HL-60/S4 treated with phorbol 12-myristate 13-acetate at 8.2 ng/mL for 4 days and 3 days (cell line): Measurements from ENCODE around the gene VWA3A.
"Not testable (repeated sequence)": the region's sequence is repeated elsewhere in the genome, so short reads cannot be mapped to it uniquely, and the experiment has no call there.

ENCODE experiments used
- in situ Hi-C: fragments of 300-500 bp; cut with MboI; formaldehyde crosslinking; loops from 2 replicates; pipeline ENCODE4 v1.15.0; 2022; ENCODE audit warnings: low sequenced_read_pairs

The VWA3A gene

DNA sequence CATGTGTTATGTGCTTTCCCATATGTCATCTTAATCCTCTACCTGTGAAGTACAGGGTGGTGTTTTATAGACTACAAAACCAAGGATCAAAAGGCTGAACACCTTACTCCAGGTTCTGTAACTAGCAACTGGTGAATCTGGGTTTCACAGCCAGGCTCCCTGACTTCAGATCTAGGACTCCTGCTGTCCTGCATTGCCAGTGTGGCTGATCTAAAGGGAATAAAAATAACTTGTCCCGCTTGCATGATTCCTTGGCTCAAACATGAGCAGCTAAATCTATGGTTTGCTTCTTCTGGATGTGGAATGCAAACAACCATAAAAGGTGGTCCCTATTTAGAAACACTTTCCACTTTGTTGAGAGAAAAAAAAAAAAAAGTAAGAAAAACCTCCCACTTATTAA is 3.7 kb upstream of the VWA3A start:
- in situ Hi-C loops = no loop called here

DNA sequence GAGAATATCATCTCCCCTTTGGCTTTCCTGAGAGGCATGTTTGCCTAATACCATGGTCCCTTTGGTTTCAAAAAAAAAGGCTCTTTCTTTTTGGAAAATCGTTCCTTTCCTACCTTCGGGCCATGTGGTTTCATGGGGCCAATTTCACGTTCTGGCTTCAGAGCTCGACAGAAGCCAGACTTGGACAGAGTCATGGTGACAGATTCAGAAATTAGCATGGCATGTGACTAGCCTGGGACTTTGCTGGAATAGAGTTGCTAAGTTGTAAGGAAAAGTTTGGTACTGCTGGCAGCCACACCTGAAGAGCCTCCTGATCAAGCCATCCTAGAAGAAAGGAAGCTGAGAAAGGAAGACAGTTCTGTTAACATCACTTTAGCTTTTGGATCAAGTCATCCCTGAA is 2.4 kb upstream of the VWA3A start:
- in situ Hi-C loops = no loop called here

DNA sequence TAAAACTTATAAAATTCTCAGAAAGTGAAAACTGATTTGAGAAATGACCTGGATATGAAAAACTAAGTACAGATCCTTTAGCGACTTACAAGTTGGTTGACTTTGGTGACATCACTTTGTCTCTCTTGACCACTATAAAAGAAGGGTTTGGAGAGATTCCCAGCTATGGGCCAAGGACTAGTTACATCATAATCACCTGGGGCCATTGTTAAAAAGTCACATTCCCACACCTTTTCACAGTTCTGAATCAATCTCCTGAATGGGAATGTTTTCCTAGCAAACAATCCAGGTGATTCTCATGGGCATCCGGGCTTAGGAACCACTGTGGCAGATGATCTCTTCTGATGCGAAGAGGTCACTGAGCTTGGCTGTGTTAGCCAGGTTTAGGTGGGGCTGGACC is 620 bp upstream of the VWA3A start:
- in situ Hi-C loops = no loop called here

DNA sequence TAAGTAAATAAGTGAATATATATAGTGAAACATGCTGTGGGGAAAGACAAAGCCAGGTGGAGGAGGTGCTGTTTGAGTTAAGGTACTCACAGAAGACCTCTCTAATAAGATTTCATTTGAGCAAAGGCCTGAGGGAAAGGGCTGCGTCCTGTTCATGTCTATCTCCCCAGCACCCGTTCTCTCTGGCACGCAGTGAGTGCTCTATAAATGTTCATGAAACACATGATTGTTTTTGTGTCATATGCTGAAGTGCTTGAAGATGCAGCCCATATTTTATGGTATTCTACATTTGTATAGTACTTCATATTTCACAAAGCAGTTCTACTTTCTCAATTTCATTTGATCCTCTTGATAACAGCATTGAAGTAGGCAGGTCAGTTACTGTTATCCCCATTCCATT is 990 bp downstream of the VWA3A start:
- in situ Hi-C loops = no loop called here

DNA sequence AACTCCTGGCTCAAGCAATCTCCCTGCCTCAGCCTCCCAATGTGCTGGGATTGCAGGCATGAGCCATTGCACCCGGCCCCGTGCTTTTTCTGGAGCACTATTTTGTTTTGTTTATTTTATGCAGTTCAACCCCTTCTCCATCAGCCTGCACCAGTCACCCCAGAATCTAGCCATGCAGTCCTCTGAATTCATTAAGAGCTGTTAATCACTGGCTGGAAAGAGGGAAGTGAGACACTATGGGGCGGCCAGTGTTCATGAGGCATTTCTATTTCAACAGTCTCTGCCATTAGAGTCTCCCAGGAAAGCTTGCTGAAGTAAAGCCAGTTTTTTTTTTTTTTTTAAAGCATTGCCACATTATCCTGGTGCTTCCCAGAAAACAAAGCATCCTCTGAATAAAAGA is 1.7 kb downstream of the VWA3A start:
- in situ Hi-C loops = no loop called here

DNA sequence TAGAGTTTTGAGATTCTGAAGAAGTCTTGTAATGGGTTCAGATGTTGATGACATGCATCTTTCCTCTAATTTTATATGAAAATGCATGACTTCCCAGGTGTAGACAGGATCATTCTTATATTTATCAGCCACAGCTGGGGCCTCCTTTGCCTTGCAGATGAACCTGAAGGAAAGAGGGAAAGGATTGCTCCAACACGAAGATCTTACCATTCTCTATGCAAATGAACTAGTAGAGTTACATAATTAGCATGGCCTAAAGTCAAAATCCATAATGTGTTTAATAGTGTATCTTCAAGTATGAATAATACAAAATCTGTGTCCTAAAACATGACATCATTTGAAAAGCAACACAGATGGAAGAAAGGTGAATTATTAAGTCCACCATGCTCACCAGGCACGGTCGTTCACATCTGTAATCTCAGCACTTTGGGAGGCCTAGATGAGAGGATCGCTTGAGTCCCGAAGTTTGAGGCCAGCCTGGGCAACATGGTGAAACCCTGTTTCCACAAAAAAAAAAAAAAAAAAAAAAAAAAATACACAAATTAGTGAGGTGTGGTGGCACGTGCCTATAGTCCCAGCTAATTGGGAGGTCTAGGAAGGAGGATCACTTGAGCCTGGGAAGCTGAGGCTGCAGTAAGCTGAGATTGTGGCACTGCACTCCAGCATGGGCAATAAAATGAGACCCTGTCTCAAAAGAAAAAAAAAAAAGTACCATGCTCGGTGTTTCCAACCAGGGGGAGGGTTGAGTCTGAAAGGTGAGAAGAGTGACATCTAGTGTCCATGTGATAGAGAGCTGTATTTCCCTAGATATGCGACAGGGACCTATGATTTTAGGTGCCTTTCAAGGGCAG is 6.3 kb downstream of the VWA3A start:
- in situ Hi-C loops = no loop called here

DNA sequence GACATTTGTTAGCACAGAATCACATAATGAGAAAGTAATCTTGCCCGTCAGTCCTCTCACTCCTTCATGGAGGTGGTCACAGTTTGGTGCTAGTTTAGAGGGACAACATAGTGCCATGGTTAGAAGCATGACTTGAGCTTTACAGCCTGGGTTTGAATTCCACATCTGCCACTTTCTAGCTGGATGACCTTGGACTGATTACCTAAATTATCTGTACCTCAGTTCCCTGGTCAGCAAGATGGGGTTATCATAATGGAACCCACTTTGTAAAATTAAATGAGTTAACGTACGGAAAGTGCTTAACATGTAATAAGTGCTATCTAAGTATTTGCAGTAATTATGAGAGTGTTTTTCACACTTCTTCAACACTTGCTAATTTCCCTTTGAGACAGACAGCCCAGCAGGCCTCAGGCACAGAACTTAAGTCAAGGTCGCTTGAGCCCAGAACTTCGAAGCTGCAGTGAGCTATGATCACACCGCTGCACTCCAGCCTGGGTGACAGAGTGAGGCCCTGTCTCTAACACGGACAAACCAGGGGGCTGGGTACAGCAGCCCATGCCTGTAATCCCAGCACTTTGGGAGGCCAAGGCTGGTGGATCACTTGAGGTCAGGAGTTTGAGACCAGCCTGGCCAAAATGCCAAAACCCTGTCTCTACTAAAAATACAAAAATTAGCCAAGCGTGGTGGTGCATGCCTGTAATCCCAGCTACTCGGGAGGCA is 7.1 kb downstream of the VWA3A start:
- in situ Hi-C loops = no loop called here

DNA sequence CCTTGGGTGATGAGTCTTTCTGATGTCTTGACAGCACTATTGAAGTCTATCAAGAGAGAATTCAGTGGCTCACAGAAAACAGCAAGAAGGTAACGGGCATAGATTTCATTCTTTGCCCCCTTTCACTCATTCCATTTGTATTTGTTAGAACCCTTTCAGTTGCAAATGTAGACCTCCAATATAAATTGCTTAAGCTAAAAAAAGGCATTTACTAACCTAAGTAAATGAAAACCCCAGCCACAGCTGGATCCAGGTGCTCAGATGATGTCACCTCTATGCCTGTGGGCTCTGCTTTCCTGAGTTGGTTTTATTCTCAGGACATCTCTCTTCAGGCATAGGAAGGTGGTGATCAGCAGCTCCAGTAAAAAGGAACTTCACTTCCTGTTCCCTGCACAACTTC is 11.1 kb downstream of the VWA3A start:
- in situ Hi-C loops = no loop called here

DNA sequence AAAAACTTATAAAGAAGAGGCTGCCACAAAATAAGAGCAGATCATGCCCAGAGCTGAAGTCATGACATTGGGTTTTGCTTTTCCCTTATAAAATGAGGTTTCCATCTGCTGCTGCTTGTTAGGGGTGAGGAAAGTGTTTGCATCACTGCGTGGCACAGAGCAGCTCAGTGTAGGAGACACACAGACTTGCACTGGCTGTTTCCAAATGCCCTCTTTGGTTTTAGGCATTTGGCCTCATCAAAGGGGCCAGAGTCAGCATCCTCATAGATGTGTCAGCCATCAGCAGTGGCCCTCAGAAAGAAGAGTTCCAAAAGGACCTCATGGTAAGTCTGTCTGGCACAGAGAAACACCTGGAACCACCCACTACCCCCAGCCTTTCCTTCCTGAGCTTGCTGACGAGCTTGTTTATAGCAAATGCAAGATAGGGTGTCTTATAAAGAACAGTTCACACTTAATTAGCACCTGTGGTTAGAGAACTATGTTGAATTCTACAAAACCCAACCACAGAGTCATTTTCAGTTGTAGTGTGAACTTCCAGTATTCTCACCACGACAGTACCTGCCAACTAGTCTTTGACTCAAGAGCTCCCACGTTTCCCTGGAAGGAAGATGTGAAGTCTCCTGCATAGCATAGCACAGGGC is 17.0 kb downstream of the VWA3A start:
- in situ Hi-C loops = no loop called here

DNA sequence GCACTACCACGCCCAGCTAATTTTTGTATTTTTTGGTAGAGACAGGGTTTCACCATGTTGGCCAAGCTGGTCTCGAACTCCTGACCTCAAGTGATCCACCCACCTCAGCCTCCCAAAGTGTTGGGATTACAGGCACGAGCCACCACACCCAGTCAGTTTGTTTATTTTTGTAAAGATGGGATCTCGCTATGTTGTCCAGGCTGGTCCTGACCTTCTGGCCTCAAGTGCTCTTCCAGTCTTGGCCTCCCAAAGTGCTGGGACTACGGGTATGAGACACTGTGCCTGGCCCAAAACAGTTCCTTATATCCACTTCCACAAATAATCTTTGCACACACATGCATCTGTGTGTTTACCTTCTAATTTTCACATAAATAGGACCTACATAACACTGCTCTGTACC is 19.3 kb downstream of the VWA3A start:
- in situ Hi-C loops = not testable (repeated sequence)

DNA sequence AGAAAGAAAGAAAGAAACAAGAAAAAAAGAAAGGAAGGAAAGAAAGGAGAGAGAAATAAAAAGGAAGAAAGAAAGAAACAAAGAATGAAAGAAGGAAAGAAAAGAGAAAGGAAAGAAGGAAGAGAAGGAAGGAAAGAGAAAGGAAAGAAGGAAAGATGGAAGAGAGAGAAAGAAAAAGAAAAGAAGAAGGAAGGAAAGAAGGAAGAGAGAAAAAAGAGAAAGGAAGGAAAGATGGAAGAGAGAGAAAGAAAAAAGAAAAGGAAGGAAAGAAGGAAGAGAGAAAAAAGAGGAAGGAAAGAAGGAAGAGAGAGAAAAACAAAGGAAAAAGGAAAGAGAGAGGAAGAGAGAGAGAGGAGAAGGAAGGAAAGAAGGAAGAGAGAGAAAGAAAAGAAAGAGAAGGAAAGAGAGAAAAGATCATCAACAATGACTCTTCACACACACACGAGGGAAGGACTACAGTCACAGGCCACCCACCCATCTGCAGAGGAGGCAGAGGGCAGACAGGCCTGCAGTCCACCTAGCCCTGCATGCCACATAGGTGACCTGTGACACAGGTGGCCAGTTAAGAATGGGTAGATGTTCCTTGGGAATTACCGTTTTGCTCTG is 23.9 kb downstream of the VWA3A start:
- in situ Hi-C loops = no loop called here

DNA sequence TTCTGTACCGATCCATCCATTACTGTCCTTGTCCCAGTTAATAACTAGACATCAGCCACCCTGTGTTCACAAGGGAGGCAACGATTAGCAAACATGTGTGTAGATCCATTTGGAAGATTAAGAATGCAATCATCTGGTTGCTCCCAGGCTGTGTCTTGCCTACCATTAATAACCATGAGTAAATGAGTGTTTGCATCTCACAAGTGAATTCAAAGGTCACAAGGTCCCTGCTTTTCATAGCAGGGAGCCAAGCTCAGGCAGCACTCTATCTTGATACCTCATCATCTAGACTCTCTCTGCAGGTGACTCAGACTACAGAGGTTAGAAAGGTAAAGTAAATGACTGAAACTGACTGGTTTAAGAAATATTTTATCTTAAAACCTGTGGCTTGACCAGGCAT is 25.3 kb downstream of the VWA3A start:
- in situ Hi-C loops = no loop called here

DNA sequence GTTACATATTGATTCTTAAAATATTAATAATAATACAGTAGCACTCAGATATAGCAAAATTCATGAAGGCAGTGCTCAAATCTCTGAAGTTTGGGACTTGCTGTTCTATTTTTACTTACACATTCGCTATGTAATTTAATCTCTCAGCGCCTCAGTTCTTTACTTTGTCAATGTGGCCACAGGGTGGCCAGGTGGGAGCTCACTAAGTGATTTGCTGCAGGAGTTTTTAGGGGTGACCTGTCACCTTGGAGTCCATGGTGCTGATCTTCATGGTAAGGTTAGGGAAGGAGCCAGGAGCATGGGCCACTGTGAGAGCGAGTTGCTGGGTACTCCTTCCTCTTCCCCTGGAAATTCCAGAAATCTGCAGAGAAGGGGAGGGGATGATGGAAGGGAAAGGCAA is 28.1 kb downstream of the VWA3A start:
- in situ Hi-C loops = no loop called here

DNA sequence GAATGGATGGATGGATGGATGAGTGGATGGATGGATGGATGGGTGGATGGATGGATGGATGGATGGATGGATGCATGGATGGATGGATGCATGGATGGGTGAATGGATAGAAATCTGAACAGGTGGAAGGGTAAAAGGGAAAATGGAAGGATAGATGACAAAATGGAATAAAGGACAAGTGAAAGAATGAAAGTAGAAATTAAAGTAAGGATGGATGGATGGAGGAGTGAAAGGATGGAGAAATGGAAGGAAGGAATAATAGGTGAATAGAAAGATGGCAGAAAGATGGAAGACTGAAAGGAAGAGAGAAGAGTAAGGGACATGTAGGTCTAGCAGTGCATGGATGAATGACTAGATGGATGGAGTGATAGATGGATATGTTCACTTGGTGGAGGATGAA is 29.9 kb downstream of the VWA3A start:
- in situ Hi-C loops = no loop called here

DNA sequence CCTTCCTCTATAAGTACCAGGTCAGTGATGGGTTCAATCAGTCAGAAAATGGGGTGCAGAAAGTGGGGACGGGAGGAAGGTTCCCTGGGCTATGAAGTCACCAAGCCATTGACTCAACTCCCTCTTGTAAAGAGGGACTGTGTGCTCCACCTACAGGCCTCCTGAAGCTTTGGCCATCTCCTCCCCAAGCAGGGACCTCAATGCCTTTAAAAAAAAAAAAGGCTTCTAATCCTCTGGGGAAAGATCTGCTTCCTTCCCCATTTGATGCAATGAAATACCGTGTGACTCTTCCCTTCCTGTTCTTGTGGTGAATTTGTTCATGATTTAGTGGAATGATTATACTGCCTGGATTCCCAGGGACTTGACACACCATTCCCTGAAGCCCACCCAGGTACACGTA is 30.8 kb downstream of the VWA3A start:
- in situ Hi-C loops = no loop called here

DNA sequence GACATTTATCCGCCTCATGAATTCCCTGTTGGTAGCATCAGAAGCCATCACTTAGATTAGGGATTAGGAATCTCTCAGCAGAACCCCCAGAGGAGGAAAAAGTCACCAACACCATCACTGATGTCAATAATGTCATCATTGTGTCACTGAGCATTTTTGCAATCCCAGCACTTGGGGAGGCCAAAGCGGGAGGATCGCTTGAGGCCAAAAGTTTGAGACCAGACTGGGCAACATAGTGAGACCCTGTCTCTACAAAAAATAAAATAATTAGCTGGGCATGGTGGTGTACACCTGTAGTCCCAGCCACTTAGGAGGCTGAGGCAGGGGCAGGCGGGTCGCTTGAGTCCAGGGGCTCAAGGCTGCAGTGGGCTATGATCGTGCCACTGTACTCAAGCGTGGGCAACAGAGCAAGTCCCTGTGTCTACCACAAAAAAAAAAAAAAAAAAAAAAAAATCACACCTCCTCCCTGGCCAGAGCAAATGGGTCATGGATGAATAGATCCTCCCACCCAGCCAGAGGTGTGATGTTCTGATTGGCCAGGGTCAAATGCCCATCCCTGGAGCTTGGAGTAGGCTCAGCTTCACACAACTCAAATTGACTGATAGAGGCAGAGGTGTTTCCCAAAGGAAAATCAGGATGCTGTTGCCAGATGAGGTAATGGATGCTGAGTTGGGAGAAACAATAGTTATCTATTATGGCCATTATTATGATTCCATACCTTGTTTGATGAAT is 31.6 kb downstream of the VWA3A start:
- in situ Hi-C loops = no loop called here

DNA sequence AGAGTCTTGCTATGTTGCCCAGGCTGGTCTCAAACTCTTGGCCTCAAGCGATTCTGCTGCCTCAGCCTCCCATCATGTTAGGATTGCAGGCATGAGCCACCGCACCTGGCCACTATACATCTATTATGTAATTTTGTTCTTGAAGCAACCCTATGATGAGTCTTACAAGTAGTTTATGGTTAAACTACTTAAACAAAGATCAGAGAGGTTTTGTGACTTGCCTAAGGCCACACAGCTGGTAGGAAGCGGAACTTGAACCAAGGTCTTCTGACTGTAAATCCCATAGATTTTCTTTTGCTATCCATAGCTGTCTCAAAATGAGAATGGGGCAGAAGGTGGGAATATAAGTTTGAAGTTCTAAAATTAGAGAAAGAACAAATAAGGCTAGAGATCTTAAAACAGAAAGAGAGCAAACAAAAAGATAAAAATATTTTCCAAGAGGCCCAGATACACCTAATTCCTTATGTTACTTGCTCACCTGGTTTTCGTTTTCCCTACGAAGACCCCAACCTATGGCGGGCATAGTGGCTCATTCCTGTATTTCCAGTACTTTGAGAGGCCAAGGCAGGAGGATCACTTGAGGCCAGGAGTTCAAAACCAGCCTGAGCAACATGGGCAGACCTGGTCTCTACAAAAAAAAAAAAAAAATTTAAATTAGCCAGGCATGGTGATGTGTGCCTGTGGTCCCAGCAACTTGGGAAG is 32.4 kb downstream of the VWA3A start:
- in situ Hi-C loops = no loop called here

DNA sequence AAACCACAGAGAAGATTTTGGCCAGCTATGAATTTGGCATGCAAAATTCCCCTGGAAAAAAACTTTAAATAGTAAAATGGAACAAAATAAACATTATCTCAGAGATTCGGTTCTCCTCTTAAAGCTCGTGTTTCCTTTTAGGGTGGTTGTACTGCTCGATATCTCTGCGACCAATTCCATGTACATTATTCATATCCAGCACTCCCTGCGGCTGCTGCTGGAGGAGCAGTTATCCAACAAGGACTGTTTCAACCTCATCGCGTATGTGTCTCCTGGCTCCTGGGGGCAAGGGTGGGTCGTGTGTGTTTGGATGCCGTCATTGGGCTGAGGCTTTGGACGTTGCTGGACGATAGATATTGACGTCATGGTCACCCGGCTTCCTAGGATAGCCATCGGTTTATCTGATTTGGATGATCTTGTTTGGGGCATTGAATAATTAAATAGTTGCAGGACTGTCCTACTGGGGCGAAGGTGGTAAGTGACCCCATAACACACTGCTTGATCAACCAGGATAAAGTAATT is 33.8 kb downstream of the VWA3A start:
- in situ Hi-C loops = no loop called here

DNA sequence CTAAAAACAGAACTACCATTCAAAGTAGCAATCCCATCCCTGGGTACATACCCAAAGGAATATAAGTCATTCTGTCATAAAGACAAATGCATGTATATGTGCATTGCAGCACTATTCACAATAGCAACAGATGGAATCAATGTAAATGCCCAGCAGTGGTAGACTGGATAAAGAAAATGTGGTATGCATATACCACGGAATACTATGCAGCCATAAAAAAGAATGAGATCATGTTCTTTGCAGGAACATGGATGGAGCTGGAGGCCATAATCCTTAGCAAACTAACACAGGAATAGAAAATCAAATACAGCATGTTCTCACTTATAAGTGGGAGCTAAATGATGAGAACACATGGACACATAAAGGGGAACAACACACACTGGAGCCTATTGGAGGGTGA is 36.2 kb downstream of the VWA3A start:
- in situ Hi-C loops = not testable (repeated sequence)

DNA sequence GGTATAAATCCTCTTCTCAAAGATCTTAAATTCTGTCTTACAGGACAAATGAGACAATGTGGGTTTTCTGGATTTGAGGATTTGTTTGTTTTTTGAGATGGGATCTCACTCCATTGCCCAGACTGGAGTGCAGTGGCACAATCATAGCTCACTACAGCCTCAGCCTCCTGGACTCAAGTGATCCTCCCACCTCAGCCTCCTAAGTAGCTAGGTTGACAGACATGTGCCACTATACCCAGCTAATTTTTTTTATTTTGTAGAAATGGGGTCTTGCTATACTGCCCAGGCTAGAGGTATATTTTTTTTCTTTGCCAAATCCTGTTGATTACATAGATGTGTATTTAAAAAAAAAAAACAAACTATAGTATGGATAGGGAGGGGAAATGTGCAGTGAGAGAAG is 38.2 kb downstream of the VWA3A start:
- in situ Hi-C loops = no loop called here
